HL-60 (cell line): ENCODE data around the gene TSPOAP1.
A peak's percentile ranks its signal among the peaks of the same experiment; 100 is the strongest.

Source experiments
- DNase-seq, 2 experiments: peaks; one replicate each; pipeline ENCODE4 v3.0.0-alpha.2; 2010 to 2020; ENCODE audit warnings: low read depth in 1 of 2, low spot score in 1 of 2
- H3K27ac ChIP-seq: fragments of 250-450 bp; sonication (Bioruptor Pico); replicated peaks from 2 replicates; pipeline ENCODE4 v1.5.1; 2020; ENCODE audit warnings: mild to moderate bottlenecking, moderate library complexity
- H3K27me3 ChIP-seq: fragments of 250-450 bp; sonication (Bioruptor Pico); 2 replicates; pipeline ENCODE4 v1.5.1; 2021; ENCODE audit warnings: mild to moderate bottlenecking, moderate library complexity; ENCODE audit not compliant: insufficient read depth, poor library complexity, severe bottlenecking
- H3K4me3 ChIP-seq: replicated peaks from 2 replicates; pipeline ENCODE4 v1.5.1; 2011; ENCODE audit warnings: mild to moderate bottlenecking, control low read depth, low read length; ENCODE audit not compliant: insufficient read depth
- GABPA ChIP-seq: IDR thresholded peaks from 2 replicates; pipeline ENCODE4 v1.6.1; 2012; ENCODE audit warnings: low read depth
- POLR2AphosphoS5 ChIP-seq: IDR thresholded peaks from 2 replicates; pipeline ENCODE4 v1.6.1; 2012; ENCODE audit warnings: low read depth
- SPI1 ChIP-seq: IDR thresholded peaks from 2 replicates; pipeline ENCODE4 v1.6.1; 2012; ENCODE audit warnings: low read depth, mild to moderate bottlenecking, borderline replicate concordance
- TF ChIP-seq, protein P1 (sequence below): IDR thresholded peaks from 2 replicates; pipeline ENCODE4 v1.6.1; 2012; ENCODE audit warnings: low read depth; ENCODE audit not compliant: insufficient replicate concordance
- TF ChIP-seq, protein P2 (sequence below): IDR thresholded peaks from one replicate; pipeline ENCODE4 v1.5.1; 2011; ENCODE audit warnings: low read length, control low read depth, inconsistent platforms; ENCODE audit not compliant: insufficient read depth

TSPOAP1 gene

DNA sequence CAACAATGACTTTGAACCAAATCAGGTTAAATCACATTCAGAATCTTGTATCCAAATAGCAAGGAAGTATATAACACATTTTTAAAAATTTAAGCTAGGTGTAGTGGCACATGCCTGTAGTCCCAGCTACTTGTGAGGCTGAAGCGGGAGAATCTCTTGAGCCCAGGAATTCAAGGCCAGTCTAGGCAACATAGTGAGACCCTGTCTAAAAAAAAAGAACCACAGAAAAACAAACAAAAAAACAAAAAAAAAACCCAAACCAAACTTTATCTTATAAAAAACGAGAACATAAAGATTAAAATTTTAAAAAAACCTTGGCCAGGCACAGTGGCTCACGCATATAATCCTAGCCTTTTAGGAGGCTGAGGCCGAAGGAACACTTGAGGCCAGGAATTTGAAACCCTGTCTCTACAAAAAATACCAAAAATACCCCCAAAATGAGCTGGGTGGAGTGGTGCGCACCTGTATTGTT lies 11.8 kb upstream of the TSPOAP1 start:
- TF ChIP-seq, protein P1, sequence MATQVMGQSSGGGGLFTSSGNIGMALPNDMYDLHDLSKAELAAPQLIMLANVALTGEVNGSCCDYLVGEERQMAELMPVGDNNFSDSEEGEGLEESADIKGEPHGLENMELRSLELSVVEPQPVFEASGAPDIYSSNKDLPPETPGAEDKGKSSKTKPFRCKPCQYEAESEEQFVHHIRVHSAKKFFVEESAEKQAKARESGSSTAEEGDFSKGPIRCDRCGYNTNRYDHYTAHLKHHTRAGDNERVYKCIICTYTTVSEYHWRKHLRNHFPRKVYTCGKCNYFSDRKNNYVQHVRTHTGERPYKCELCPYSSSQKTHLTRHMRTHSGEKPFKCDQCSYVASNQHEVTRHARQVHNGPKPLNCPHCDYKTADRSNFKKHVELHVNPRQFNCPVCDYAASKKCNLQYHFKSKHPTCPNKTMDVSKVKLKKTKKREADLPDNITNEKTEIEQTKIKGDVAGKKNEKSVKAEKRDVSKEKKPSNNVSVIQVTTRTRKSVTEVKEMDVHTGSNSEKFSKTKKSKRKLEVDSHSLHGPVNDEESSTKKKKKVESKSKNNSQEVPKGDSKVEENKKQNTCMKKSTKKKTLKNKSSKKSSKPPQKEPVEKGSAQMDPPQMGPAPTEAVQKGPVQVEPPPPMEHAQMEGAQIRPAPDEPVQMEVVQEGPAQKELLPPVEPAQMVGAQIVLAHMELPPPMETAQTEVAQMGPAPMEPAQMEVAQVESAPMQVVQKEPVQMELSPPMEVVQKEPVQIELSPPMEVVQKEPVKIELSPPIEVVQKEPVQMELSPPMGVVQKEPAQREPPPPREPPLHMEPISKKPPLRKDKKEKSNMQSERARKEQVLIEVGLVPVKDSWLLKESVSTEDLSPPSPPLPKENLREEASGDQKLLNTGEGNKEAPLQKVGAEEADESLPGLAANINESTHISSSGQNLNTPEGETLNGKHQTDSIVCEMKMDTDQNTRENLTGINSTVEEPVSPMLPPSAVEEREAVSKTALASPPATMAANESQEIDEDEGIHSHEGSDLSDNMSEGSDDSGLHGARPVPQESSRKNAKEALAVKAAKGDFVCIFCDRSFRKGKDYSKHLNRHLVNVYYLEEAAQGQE: no peak
- TF ChIP-seq GABPA (no peak), POLR2AphosphoS5 (no peak), SPI1 (no peak)
- TF ChIP-seq, protein P2, sequence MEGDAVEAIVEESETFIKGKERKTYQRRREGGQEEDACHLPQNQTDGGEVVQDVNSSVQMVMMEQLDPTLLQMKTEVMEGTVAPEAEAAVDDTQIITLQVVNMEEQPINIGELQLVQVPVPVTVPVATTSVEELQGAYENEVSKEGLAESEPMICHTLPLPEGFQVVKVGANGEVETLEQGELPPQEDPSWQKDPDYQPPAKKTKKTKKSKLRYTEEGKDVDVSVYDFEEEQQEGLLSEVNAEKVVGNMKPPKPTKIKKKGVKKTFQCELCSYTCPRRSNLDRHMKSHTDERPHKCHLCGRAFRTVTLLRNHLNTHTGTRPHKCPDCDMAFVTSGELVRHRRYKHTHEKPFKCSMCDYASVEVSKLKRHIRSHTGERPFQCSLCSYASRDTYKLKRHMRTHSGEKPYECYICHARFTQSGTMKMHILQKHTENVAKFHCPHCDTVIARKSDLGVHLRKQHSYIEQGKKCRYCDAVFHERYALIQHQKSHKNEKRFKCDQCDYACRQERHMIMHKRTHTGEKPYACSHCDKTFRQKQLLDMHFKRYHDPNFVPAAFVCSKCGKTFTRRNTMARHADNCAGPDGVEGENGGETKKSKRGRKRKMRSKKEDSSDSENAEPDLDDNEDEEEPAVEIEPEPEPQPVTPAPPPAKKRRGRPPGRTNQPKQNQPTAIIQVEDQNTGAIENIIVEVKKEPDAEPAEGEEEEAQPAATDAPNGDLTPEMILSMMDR: no peak
- DNase-seq: no peak
- Histone ChIP-seq H3K27ac (peak overlapping the region; percentile 100), H3K27me3 (no peaks in the 10 kb centered on the region), H3K4me3 (peak overlapping the region; percentile 55)

DNA sequence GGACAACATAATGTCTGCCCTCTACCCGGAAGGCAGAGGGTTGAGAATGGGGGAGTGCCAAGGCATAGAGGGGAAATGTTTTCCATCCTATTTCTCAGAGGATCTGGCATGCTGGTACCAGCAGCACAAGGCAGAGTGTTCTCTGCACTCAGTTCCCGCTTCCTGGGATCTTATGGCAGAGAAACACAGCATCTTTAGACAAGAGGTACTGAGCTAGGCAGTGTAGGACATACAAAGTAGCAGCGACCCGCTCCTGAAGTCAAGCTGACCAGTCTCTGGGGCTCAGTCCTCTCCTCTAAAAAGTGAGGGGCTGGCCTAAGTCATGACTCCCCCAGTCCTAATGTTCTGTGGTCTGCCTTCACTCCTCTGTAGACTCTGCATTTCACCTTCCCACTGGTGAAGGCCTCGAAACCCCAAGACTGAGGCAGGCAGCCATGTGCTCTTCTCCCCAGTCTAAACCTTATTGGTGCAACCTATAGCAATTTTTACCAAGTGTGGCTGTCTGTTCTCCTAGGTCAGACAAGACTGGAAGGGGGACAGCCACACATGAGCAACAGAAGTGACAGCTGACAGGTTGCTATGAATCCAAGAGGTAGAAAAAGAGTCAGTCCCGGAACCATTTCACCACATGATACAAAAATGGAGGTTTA lies 11.3 kb upstream of the TSPOAP1 start:
- TF ChIP-seq GABPA (no peak), SPI1 (no peak), POLR2AphosphoS5 (no peak)
- TF ChIP-seq, protein P1: no peak
- H3K27me3 ChIP-seq: no peaks in the 10 kb centered on the region
- H3K4me3 ChIP-seq: peak overlapping the region; percentile 55
- H3K27ac ChIP-seq: peak overlapping the region; percentile 100
- DNase-seq: peak in 1 of 2 experiments; percentile 32

DNA sequence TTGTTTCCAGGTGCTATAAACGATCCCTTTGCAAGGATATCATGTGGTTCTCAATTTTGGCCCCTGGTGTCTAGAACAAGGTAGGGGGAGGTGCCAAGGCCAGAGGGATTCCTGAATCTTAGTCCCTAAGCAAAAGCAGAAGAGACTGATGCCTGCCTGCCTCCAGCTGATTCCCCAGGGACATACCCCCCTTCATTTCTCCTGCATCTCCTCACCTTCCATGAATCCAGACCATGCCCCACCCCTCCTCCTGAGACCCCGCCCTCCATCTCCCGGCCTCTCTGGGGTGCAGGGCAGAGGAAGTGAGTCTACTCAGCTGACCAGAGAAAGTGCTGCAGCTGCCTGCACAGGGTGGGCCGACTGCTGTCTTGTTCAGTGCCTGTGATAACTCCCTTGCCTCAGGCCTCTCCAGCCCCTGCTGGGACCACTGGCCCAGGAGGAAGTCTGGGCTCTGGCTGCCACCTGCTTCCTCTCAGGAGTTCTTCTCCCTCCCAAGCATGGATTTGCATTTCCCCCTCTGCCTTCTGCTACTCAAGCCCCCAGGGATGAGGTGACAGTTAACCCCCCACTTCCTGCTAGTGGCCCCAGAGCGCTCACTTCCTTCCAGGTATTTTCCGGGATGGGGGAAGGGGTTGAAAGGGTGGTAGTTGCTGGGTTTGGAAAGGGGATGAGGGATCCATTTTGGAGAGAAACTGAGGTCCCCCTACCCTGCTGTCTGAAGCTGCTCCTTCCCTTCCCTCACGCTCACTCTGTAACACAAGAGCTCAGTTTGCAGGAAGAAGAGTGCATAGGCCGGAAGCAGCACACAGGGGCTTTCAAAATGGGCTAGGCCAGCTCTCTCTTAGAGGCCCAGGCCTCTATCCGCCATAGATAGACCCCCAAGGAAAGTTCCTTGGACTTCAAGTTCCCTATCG lies 10.5 kb upstream of the TSPOAP1 start:
- peak overlapping the region; percentile 100 for H3K27ac ChIP-seq
- H3K27me3 ChIP-seq: no peaks in the 10 kb centered on the region
- DNase-seq: peak; percentile 97 to 98
- peak overlapping the region; percentile 55 for H3K4me3 ChIP-seq
- TF ChIP-seq, protein P1: peak; percentile 22
- TF ChIP-seq POLR2AphosphoS5 (peak; percentile 92), GABPA (no peak), SPI1 (peak; percentile 83; the same call in 1 of the 2 replicates)
- TF ChIP-seq, protein P2: no peak
